SK-MEL-5 (cell line): Measurements from ENCODE around the gene STK25. TPM values are rescaled to one million over a fixed set of nuclear protein-coding genes. Genes with fewer than 3 reads are reported as not detected.
"Not testable (repeated sequence)": the region's sequence is repeated elsewhere in the genome, so short reads cannot be mapped to it uniquely, and the experiment has no call there.

Experiments used
- DNase-seq: peaks from one replicate; pipeline ENCODE4 v3.0.0-alpha.2; 2016; ENCODE audit warnings: low read depth, low spot score
- in situ Hi-C: cut with HindIII; loops from 2 replicates; pipeline ENCODE4 v1.10.0; 2016; ENCODE audit warnings: low sequenced_read_pairs, high pct_unique_total_duplicates, low pct_unique_long_range_greater_than_20kb
- small RNA-seq, 2 experiments: library from RNA; depleted of rRNA; stranded (forward); fragments of <200 nt; gene quantifications; one replicate each; pipeline ENCODE3, GENCODE V24; 2014
- total RNA-seq: library from RNA; depleted of rRNA; stranded (reverse); fragments of >200 nt; shearing (Covaris generic); gene quantifications from 2 replicates; pipeline ENCODE4 v1.2.3, GENCODE V29; 2014; rRNA removed

Gene STK25
- total RNA-seq, 1 experiment from 2014 or later = 64.2 TPM

GRCh38 chr2:241459520-241459919, 48.9 kb downstream of the STK25 start:
- DNase-seq = no peak
- in situ Hi-C loops = no loop called here

- in situ Hi-C loops = no loop called here
- no peak for DNase-seq
Observed at GRCh38 chr2:241458687-241459086, 49.7 kb downstream of the STK25 start.

- no peak for DNase-seq
Observed at GRCh38 chr2:241456546-241456945, 51.8 kb downstream of the STK25 start.

GRCh38 chr2:241454837-241455485, 53.4 kb downstream of the STK25 start:
- in situ Hi-C loops = no loop called here
- DNase-seq = no peak

More at GRCh38 chr2:241456546-241456945, 51.8 kb downstream of the STK25 start:
- in situ Hi-C loops = no loop called here

- in situ Hi-C loops, DNase-seq: not testable (repeated sequence)
Observed at GRCh38 chr2:241453919-241454318, 54.5 kb downstream of the STK25 start.

GRCh38 chr2:241451840-241452506, 56.4 kb downstream of the STK25 start:
- in situ Hi-C loops = no loop called here
- DNase-seq = no peak

- DNase-seq, in situ Hi-C loops: not testable (repeated sequence)
Observed at GRCh38 chr2:241450092-241450491, 58.3 kb downstream of the STK25 start.

- in situ Hi-C loops = no loop called here
- no peak for DNase-seq
Observed at GRCh38 chr2:241445426-241445825, 63.0 kb downstream of the STK25 start.

- in situ Hi-C loops = no loop called here
- no peak for DNase-seq
Observed at GRCh38 chr2:241443486-241444223, 64.7 kb downstream of the STK25 start.

Small RNAs within 50 kb of the gene (small RNA-seq; reads per million reads assigned to genes)
- 0 reads per million in 2 experiments for gene MIR3133

Other genes with a start within 250 kb of the STK25 start
- gene HDLBP, start 192.9 kb downstream of the STK25 start, total RNA-seq = 582 and 592 TPM in 2 replicates
- 261 and 268 TPM in 2 replicates for gene SEPTIN2, start 192.7 kb downstream of the STK25 start, total RNA-seq
- 335 and 344 TPM in 2 replicates for gene FARP2, start 152.3 kb downstream of the STK25 start, total RNA-seq
- 9.0 and 10.6 TPM in 2 replicates for gene BOK, start 50.2 kb upstream of the STK25 start, total RNA-seq
- gene THAP4, start 128.6 kb upstream of the STK25 start, total RNA-seq = 35.2 and 39.6 TPM in 2 replicates
- 24.1 and 30.3 TPM in 2 replicates for gene ATG4B, start 129.1 kb upstream of the STK25 start, total RNA-seq
- 55.3 and 60.8 TPM in 2 replicates for gene DTYMK, start 178.2 kb upstream of the STK25 start, total RNA-seq
- gene ING5, start 193.5 kb upstream of the STK25 start, total RNA-seq = 23.9 and 24.2 TPM in 2 replicates
- gene D2HGDH, start 226.0 kb upstream of the STK25 start, total RNA-seq = 8.8 and 9.0 TPM in 2 replicates